Activated CD4-positive, alpha-beta T cell treated with anti-CD3 and anti-CD28 coated beads, Interleukin-2, amount 10 ng/mL, durations not matched to agents 24 days and 14 days (primary cell): ENCODE results near the gene TEK. TPM values are rescaled to one million over a fixed set of nuclear protein-coding genes. Genes with fewer than 3 reads are reported as not detected.

Source experiments
- DNase-seq: peaks from one replicate; pipeline ENCODE4 v3.0.0; 2022
- H3K27ac Mint-ChIP-seq: one replicate; pipeline ENCODE4 v1.8.0; 2022; ENCODE audit warnings: mild to moderate bottlenecking, mixed read lengths
- H3K27me3 Mint-ChIP-seq: one replicate; pipeline ENCODE4 v1.8.0; 2022; ENCODE audit warnings: mixed read lengths
- H3K36me3 Mint-ChIP-seq: one replicate; pipeline ENCODE4 v1.8.0; 2022; ENCODE audit warnings: low read depth, mild to moderate bottlenecking, mixed read lengths
- H3K4me1 Mint-ChIP-seq: one replicate; pipeline ENCODE4 v1.8.0; 2021; ENCODE audit warnings: mixed read lengths
- H3K4me3 Mint-ChIP-seq: one replicate; pipeline ENCODE4 v1.8.0; 2022; ENCODE audit warnings: mild to moderate bottlenecking, moderate library complexity, mixed read lengths
- H3K9me3 Mint-ChIP-seq: one replicate; pipeline ENCODE4 v1.8.0; 2021; ENCODE audit warnings: mixed read lengths
- intact Hi-C: fragments of 100-400 bp; cut with micrococcal nuclease; formaldehyde crosslinking; loops from one replicate; pipeline ENCODE4 v1.15.1; 2023
- total RNA-seq: library from RNA; stranded (reverse); gene quantifications from 2 replicates; pipeline ENCODE4 v1.2.3, GENCODE V29; 2022

Gene TEK
- total RNA-seq, 1 donor from 2014 or later = not detected

GRCh38 chr9:27133817-27134216 lies 24.8 kb downstream of the TEK start:
- Mint-ChIP-seq H3K9me3 (no peaks in the 10 kb centered on the region), H3K36me3 (no peaks in the 10 kb centered on the region), H3K4me3 (no peak overlapping the region), H3K27ac (no peak overlapping the region), H3K27me3 (no peaks in the 10 kb centered on the region), H3K4me1 (no peaks in the 10 kb centered on the region)
- no peak for DNase-seq
- intact Hi-C loops = no loop called here

DNA sequence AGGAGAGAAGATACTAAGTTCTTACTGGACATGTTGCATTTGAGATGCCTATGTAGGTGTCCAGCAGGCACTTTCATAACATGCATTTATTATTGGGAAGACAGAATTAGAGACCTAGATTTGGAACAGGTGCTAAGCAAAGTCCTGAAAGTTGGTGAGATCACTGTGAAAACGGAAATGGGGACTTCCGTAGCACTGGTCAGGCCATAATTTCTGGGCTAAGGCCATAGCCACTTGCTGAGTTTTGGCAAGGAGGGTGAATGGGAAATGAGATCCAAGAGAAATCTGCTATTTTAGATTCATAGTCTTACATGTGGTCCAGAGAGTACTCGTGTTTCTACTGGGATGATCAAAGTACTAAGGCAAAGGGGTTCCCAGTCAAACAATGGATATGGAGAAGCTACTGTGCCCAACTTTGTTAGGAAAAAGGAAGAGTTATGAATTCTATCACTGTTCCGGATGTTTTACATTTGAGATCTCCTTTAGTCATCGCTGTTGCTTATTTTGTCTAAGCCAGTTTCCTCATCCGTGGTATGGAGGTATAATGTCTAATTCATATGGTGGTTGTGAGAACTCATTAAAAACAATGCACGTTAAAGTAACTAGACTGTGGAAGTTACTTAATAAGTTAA lies 33.4 kb downstream of the TEK start:
- Mint-ChIP-seq H3K36me3 (no peaks in the 10 kb centered on the region), H3K27me3 (no peaks in the 10 kb centered on the region), H3K4me1 (no peaks in the 10 kb centered on the region), H3K4me3 (no peak overlapping the region), H3K9me3 (no peaks in the 10 kb centered on the region), H3K27ac (no peak overlapping the region)
- no peak for DNase-seq
- intact Hi-C loops = no loop called here

DNA sequence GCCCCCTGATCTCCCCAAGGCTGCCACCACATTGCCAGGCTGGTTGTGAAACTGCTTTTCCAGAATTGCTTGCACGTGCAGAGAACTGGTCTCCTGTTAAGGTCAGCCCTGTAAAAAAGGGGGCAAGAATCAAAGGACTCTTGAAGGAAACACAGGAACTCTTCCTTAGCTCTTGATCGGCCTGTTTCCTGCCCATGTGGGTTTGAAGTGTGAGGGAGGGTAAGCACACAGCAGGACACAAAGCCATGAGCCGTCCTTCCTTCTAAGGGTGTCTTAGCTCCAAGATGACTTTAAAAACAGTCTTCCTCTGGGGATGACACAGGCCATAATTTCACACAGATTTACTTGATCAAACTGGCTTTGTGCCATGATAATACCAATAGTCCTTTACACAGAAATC lies 36.1 kb downstream of the TEK start:
- no peaks in the 10 kb centered on the region for H3K36me3 Mint-ChIP-seq
- H3K27me3 Mint-ChIP-seq = no peaks in the 10 kb centered on the region
- no peaks in the 10 kb centered on the region for H3K4me1 Mint-ChIP-seq
- H3K27ac Mint-ChIP-seq = no peak overlapping the region
- H3K4me3 Mint-ChIP-seq = no peak overlapping the region
- no peak for DNase-seq
- no peaks in the 10 kb centered on the region for H3K9me3 Mint-ChIP-seq
- intact Hi-C loops = no loop called here

DNA sequence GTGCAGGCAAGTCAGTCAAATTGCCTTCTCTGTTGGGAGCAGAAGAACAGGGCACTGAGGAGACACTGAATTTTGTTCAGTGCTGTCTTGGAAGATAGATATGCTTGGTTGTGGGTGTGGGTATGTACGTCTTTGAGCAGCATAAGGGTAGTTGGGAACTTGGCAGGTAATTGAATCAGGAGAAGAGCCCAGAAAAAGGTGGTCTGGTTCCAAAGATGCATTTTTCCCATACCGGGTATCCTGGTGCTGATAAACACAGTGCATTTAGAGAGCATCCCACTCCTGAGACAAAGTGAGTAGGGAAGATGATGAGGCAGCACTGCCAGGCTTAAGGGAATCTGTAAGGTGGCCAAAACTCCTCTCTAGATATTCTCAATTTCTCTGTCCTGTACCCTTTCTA lies 40.6 kb downstream of the TEK start:
- Mint-ChIP-seq H3K4me1 (no peaks in the 10 kb centered on the region), H3K9me3 (no peaks in the 10 kb centered on the region)

DNA sequence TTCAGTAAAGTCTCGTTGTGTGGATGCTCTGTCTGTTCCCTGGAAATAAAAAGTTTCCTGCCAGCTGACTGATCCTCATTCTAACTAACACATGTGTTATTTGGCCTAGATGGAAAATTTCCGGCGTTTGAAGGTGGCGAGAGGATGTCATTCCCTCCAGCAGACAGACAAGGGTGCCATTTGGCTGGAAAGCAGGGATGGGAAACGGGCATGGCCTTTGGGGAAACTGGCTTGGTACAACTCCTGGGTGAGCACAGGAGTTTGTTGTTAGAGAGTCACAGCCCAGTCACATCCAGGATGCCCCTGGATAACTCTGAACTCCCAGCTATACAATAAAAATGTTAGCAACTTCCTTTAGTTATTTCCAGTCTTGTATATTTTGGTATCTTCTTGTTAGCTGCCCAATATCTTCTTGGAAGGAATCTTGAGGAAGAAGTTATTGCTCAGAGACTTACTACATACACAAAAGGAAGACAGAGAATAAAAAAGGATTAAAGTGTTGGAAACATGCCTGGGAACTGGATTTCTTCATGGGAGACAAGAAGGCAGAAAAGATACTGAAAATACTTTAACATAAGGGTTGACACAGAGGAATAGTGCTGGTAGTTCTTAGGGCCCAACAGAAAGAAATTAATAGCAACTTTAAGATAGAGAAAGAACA lies 41.9 kb downstream of the TEK start:
- intact Hi-C loops = no loop called here
- no peak overlapping the region for H3K4me3 Mint-ChIP-seq
- H3K9me3 Mint-ChIP-seq = no peaks in the 10 kb centered on the region
- no peaks in the 10 kb centered on the region for H3K27me3 Mint-ChIP-seq
- no peaks in the 10 kb centered on the region for H3K4me1 Mint-ChIP-seq
- no peak for DNase-seq
- no peaks in the 10 kb centered on the region for H3K36me3 Mint-ChIP-seq
- H3K27ac Mint-ChIP-seq = no peak overlapping the region

More for the DNA sequence above, 40.6 kb downstream of the TEK start:
- Mint-ChIP-seq H3K27me3 (no peaks in the 10 kb centered on the region), H3K4me3 (no peak overlapping the region), H3K36me3 (no peaks in the 10 kb centered on the region), H3K27ac (no peak overlapping the region)
- intact Hi-C loops = no loop called here
- DNase-seq = no peak

GRCh38 chr9:27151693-27152404 lies 42.8 kb downstream of the TEK start:
- Mint-ChIP-seq H3K36me3 (no peaks in the 10 kb centered on the region), H3K27me3 (no peaks in the 10 kb centered on the region), H3K4me3 (no peak overlapping the region), H3K27ac (no peak overlapping the region), H3K9me3 (no peaks in the 10 kb centered on the region), H3K4me1 (no peaks in the 10 kb centered on the region)
- DNase-seq = no peak
- intact Hi-C loops = no loop called here

DNA sequence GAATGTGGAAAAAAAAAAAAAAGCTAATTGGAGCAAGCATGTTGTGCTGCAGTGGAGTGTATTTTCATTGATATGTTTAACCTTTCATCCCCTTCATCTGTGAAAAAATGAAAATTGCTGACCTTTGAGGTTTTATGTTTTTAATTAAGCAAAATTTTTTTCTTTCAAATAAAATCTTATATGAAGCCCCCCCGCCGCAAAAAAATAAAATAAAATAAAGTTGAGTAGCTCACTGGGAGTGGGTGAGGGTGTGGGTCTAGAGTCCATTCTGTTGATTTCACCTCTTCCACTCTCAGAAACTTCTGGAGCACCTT lies 43.3 kb downstream of the TEK start:
- Mint-ChIP-seq H3K4me3 (no peak overlapping the region), H3K4me1 (no peaks in the 10 kb centered on the region), H3K27ac (no peak overlapping the region), H3K27me3 (no peaks in the 10 kb centered on the region), H3K9me3 (no peaks in the 10 kb centered on the region), H3K36me3 (no peaks in the 10 kb centered on the region)
- intact Hi-C loops = no loop called here
- no peak for DNase-seq

DNA sequence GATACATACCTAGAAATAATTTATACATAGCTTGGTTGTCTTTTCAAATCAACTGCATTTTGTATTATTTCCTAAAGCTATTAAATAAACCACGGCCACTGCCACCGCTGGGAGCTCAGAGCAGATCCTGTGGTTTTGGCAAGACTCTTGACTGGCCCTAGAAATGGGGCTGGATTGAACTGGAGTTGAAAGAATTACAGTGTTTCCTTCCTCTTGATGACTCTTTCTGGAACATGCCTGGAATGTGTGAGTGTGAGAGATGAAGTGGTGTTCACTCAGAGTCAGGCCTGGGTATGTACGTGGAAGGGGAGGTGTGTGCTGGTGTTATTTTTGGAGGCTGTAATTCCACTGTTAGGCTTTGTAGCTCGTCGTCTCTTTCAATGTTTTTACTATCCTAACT lies 45.9 kb downstream of the TEK start:
- Mint-ChIP-seq H3K36me3 (no peaks in the 10 kb centered on the region), H3K27ac (no peak overlapping the region), H3K4me3 (no peak overlapping the region), H3K4me1 (no peaks in the 10 kb centered on the region), H3K9me3 (no peaks in the 10 kb centered on the region), H3K27me3 (no peaks in the 10 kb centered on the region)
- DNase-seq = no peak
- intact Hi-C loops = no loop called here

- no peaks in the 10 kb centered on the region for H3K27me3 Mint-ChIP-seq
- H3K9me3 Mint-ChIP-seq = no peaks in the 10 kb centered on the region
- DNase-seq = no peak
- no peaks in the 10 kb centered on the region for H3K4me1 Mint-ChIP-seq
- H3K27ac Mint-ChIP-seq = no peak overlapping the region
- intact Hi-C loops = no loop called here
- H3K36me3 Mint-ChIP-seq = no peaks in the 10 kb centered on the region
- no peak overlapping the region for H3K4me3 Mint-ChIP-seq
Observed at GRCh38 chr9:27157097-27157496, 48.1 kb downstream of the TEK start.

DNA sequence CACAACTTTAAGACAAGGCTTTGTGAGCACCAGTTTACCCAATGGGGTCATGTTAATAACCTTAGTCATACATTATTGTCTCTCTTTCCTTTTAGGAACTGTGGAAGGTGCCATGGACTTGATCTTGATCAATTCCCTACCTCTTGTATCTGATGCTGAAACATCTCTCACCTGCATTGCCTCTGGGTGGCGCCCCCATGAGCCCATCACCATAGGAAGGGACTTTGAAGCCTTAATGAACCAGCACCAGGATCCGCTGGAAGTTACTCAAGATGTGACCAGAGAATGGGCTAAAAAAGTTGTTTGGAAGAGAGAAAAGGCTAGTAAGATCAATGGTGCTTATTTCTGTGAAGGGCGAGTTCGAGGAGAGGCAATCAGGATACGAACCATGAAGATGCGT lies 48.7 kb downstream of the TEK start:
- H3K9me3 Mint-ChIP-seq = no peaks in the 10 kb centered on the region
- no peaks in the 10 kb centered on the region for H3K4me1 Mint-ChIP-seq
- no peak for DNase-seq
- H3K27me3 Mint-ChIP-seq = no peaks in the 10 kb centered on the region
- H3K36me3 Mint-ChIP-seq = no peaks in the 10 kb centered on the region
- intact Hi-C loops = no loop called here
- no peak overlapping the region for H3K4me3 Mint-ChIP-seq
- H3K27ac Mint-ChIP-seq = no peak overlapping the region

DNA sequence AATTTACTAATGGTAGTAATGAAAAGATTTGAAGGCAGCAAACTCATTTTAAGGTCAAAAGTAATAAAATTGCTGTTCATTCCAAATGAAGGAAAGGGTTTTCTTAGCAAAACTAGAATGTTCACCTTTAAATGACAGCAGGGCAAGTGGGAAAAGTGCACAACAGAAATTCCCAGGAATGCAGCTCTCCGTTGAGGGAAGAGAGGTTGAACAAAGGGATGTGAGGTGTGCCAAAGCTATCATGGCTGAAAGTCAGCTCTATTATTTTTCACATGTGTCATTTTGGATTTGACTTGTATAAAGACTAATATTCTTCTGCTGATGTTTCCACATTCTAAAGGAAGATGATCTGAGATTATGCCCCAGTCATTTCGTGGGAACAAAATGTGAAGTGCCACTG lies 51.6 kb downstream of the TEK start:
- intact Hi-C loops = no loop called here
- DNase-seq = no peak
- no peaks in the 10 kb centered on the region for H3K27me3 Mint-ChIP-seq
- H3K4me3 Mint-ChIP-seq = no peak overlapping the region
- H3K9me3 Mint-ChIP-seq = no peaks in the 10 kb centered on the region
- no peak overlapping the region for H3K27ac Mint-ChIP-seq
- no peaks in the 10 kb centered on the region for H3K4me1 Mint-ChIP-seq
- no peaks in the 10 kb centered on the region for H3K36me3 Mint-ChIP-seq

GRCh38 chr9:27162045-27162444 lies 53.0 kb downstream of the TEK start:
- Mint-ChIP-seq H3K9me3 (no peaks in the 10 kb centered on the region), H3K27ac (no peak overlapping the region), H3K27me3 (no peaks in the 10 kb centered on the region), H3K36me3 (no peaks in the 10 kb centered on the region), H3K4me1 (no peaks in the 10 kb centered on the region), H3K4me3 (no peak overlapping the region)
- intact Hi-C loops = no loop called here
- no peak for DNase-seq

- Mint-ChIP-seq H3K9me3 (peaks cover 6% of the 10 kb centered on the region), H3K4me3 (no peak overlapping the region), H3K36me3 (no peaks in the 10 kb centered on the region), H3K27ac (no peak overlapping the region), H3K4me1 (no peaks in the 10 kb centered on the region), H3K27me3 (no peaks in the 10 kb centered on the region)
- intact Hi-C loops = no loop called here
- no peak for DNase-seq
Observed at GRCh38 chr9:27165068-27165467, 56.0 kb downstream of the TEK start.

GRCh38 chr9:27165670-27166069 lies 56.6 kb downstream of the TEK start:
- DNase-seq = no peak
- no peak overlapping the region for H3K4me3 Mint-ChIP-seq
- intact Hi-C loops = no loop called here
- no peaks in the 10 kb centered on the region for H3K27me3 Mint-ChIP-seq
- no peak overlapping the region for H3K27ac Mint-ChIP-seq
- H3K9me3 Mint-ChIP-seq = peaks cover 6% of the 10 kb centered on the region
- no peaks in the 10 kb centered on the region for H3K4me1 Mint-ChIP-seq
- H3K36me3 Mint-ChIP-seq = no peaks in the 10 kb centered on the region

DNA sequence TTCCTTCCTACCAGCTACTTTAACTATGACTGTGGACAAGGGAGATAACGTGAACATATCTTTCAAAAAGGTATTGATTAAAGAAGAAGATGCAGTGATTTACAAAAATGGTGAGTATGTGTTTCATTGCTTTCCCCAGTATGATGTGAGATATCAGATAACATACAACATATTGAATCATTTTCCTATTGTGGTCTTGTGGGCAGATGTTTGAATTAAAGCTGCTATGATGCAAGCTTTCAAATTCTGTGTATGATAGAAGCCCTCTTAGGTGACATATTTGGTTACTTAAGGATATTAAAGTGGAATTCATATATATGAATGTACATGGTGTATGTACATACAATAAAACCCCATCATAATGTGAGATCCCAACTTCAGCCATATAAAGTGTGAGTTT lies 59.5 kb downstream of the TEK start:
- no peaks in the 10 kb centered on the region for H3K36me3 Mint-ChIP-seq
- H3K4me1 Mint-ChIP-seq = no peaks in the 10 kb centered on the region
- no peaks in the 10 kb centered on the region for H3K27me3 Mint-ChIP-seq
- no peak for DNase-seq
- no peak overlapping the region for H3K27ac Mint-ChIP-seq
- peaks cover 6% of the 10 kb centered on the region for H3K9me3 Mint-ChIP-seq
- intact Hi-C loops = no loop called here
- H3K4me3 Mint-ChIP-seq = no peak overlapping the region
